GM21717 (cell line): ENCODE results near the gene PRAMEF20.

ENCODE experiments used
- ATAC-seq: cut with Tn5 transposase; IDR thresholded peaks from one replicate; pipeline ENCODE4 v1.9.1; 2021; ENCODE audit warnings: mild to moderate bottlenecking, moderate library complexity; ENCODE audit not compliant: unreplicated experiment

PRAMEF20 gene

DNA sequence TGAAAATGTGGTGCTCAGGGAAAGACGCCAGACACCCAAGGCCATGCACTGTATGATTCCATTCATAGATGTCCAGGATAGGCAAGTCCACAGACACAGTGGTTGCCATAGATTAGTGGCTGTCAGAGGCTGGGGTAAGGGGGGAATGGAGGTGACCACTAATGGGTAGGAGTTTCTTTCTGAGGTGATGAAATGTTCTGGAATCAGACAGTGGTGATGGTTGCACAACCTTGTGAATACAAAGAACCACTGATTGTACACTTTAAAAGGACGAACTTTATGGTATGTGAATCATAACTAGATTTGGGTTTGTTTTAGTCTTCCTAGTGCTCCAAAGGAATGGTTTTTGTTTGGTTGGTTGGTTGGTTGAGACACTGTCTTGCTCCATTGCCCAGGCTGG lies 51.7 kb downstream of the PRAMEF20 start:
- ATAC-seq = no peak

DNA sequence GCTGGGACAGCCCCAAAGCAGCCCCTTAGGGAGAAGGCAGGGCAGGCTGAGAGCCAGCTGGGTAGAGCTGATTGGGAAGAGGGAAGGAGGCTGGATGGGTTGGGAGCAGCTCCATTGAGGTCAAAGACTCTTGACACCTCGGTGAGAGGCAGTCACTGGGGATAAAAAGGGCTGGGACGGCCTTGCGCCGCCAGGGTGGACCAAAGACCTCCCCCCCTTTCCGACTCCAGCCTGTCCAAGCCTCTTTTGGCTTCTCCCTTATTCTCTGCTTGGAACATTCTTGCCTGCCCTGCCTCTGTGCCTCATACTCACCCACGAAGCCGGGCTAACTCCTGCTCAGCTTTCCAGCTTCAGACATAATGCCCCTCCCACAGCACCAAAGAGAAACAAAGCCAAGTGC lies 52.4 kb downstream of the PRAMEF20 start:
- no peak for ATAC-seq

DNA sequence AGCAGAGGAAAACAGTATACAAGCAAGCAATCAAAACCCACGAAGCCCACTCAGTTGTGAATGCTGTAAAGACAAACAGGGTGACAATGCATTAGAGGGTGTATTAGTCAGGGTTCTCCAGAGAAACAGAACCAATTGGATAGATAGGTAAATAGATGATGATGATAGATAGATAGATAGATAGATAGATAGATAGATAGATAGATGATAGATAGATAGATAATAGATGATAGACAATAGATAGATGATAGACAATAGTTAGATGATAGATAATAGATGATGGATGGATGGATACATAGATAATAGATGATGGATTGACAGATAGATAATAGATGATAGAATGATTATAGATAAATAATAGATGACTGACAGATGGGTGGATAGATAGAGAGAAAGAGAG lies 55.3 kb downstream of the PRAMEF20 start:
- ATAC-seq = no peak

DNA sequence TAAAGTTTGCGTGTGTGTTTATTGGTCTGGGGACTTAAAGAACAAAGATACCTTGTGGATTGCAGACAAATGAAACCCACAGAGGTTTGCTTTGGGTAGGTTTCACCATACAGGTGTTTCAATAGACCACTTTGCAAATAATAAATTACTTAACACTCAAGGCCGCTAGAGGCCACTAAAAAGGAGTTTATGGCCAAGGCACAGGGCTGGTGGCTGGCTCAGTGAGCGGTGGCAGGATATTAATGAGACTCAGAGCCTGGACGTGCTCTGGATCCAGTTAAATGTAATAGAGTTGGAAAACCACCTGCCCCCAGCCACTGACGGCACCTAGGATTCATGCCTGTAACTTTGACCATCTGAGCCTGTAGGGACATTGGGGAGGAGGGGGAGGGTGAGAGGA lies 59.1 kb downstream of the PRAMEF20 start:
- no peak for ATAC-seq
